ENCODE data around the gene ARRB1.
"Not testable (repeated sequence)": the region's sequence is repeated elsewhere in the genome, so short reads cannot be mapped to it uniquely, and the experiment has no call there.

ARRB1 gene

GRCh38 chr11:75298191-75298975 is 53.1 kb downstream of the ARRB1 start:
- no peak for DNase-seq

- no peak for DNase-seq
These were observed 57.6 kb downstream of the ARRB1 start for GRCh38 chr11:75293903-75294302.

- no peak for DNase-seq
These were observed 58.5 kb downstream of the ARRB1 start for GRCh38 chr11:75292943-75293342.

- DNase-seq, result no peak
These were observed 59.7 kb downstream of the ARRB1 start for GRCh38 chr11:75291741-75292140.

- DNase-seq, result no peak
These were observed 61.5 kb downstream of the ARRB1 start for GRCh38 chr11:75289919-75290318.

- no peak for DNase-seq
These were observed 62.0 kb downstream of the ARRB1 start for GRCh38 chr11:75289511-75289760.

GRCh38 chr11:75287579-75287978 is 63.9 kb downstream of the ARRB1 start:
- DNase-seq, result no peak

GRCh38 chr11:75286826-75287465 is 64.5 kb downstream of the ARRB1 start:
- no peak for DNase-seq

GRCh38 chr11:75285776-75286360 is 65.6 kb downstream of the ARRB1 start:
- no peak for DNase-seq

GRCh38 chr11:75283391-75283931 is 68.0 kb downstream of the ARRB1 start:
- DNase-seq, result no peak

GRCh38 chr11:75281469-75282095 is 69.9 kb downstream of the ARRB1 start:
- DNase-seq, result no peak

- no peak for DNase-seq
These were observed 70.5 kb downstream of the ARRB1 start for GRCh38 chr11:75280770-75281468.

- DNase-seq, result peak; percentile 61
These were observed 71.2 kb downstream of the ARRB1 start for GRCh38 chr11:75280227-75280701.

GRCh38 chr11:75279273-75279672 is 72.2 kb downstream of the ARRB1 start:
- peak; percentile 7 for DNase-seq

GRCh38 chr11:75277991-75278790 is 73.3 kb downstream of the ARRB1 start:
- no peak for DNase-seq

- DNase-seq, result no peak
These were observed 74.2 kb downstream of the ARRB1 start for GRCh38 chr11:75277211-75277805.

GRCh38 chr11:75276686-75277085 is 74.8 kb downstream of the ARRB1 start:
- no peak for DNase-seq

GRCh38 chr11:75276186-75276585 is 75.3 kb downstream of the ARRB1 start:
- DNase-seq, result no peak

GRCh38 chr11:75275581-75275980 is 75.9 kb downstream of the ARRB1 start:
- peak; percentile 6 for DNase-seq

GRCh38 chr11:75274716-75275115 is 76.7 kb downstream of the ARRB1 start:
- DNase-seq, result not testable (repeated sequence)

All from fibroblast of skin of right quadriceps (primary cell).